ENCODE results near the gene KRTAP1-1.
"Not testable (repeated sequence)": the region's sequence is repeated elsewhere in the genome, so short reads cannot be mapped to it uniquely, and the experiment has no call there.

Gene KRTAP1-1

GRCh38 chr17:41012326-41013120 lies 28.7 kb downstream of the KRTAP1-1 start:
- DNase-seq (ENCODE audit: low read depth) = no peak

GRCh38 chr17:41010441-41010840 lies 30.8 kb downstream of the KRTAP1-1 start:
- no peak for DNase-seq (ENCODE audit: low read depth)

GRCh38 chr17:41009936-41010335 lies 31.3 kb downstream of the KRTAP1-1 start:
- no peak for DNase-seq (ENCODE audit: low read depth)

- no peak for DNase-seq (ENCODE audit: low read depth)
Observed at GRCh38 chr17:41009301-41009760, 31.9 kb downstream of the KRTAP1-1 start.

- no peak for DNase-seq (ENCODE audit: low read depth)
Observed at GRCh38 chr17:41008811-41009210, 32.4 kb downstream of the KRTAP1-1 start, which contains the start of gene KRTAP3-1. Gene KRTAP3-1 (minus strand): TSS chr17:41009128. CDS start chr17:41009074, 54 bp downstream.

GRCh38 chr17:41004397-41004796 lies 36.9 kb downstream of the KRTAP1-1 start:
- DNase-seq (ENCODE audit: low read depth) = no peak

- DNase-seq (ENCODE audit: low read depth) = no peak
Observed at GRCh38 chr17:41003926-41004325, 37.3 kb downstream of the KRTAP1-1 start.

GRCh38 chr17:41002814-41003213 lies 38.4 kb downstream of the KRTAP1-1 start:
- no peak for DNase-seq (ENCODE audit: low read depth)

- no peak for DNase-seq (ENCODE audit: low read depth)
Observed at GRCh38 chr17:41001795-41002194, 39.5 kb downstream of the KRTAP1-1 start.

GRCh38 chr17:40999563-40999962 lies 41.7 kb downstream of the KRTAP1-1 start, which contains the start of gene KRTAP3-2:
Gene KRTAP3-2 (minus strand): TSS chr17:40999906. CDS start chr17:40999853, 53 bp downstream.
- not testable (repeated sequence) for DNase-seq (ENCODE audit: low read depth)

- DNase-seq (ENCODE audit: low read depth) = no peak
Observed at GRCh38 chr17:40997361-40997760, 43.9 kb downstream of the KRTAP1-1 start.

GRCh38 chr17:40996829-40997228 lies 44.4 kb downstream of the KRTAP1-1 start:
- no peak for DNase-seq (ENCODE audit: low read depth)

- no peak for DNase-seq (ENCODE audit: low read depth)
Observed at GRCh38 chr17:40995116-40995515, 46.1 kb downstream of the KRTAP1-1 start.

GRCh38 chr17:40993839-40994238 lies 47.4 kb downstream of the KRTAP1-1 start, which contains the start of gene KRTAP3-3:
Gene KRTAP3-3 (minus strand): TSS chr17:40994164. CDS start chr17:40994097, 67 bp downstream.
- no peak for DNase-seq (ENCODE audit: low read depth)

GRCh38 chr17:40993084-40993483 lies 48.2 kb downstream of the KRTAP1-1 start:
- no peak for DNase-seq (ENCODE audit: low read depth)

- no peak for DNase-seq (ENCODE audit: low read depth)
Observed at GRCh38 chr17:40992666-40993065, 48.6 kb downstream of the KRTAP1-1 start.
